Activated CD8-positive, alpha-beta T cell treated with anti-CD3 and anti-CD28 coated beads, Interleukin-2, amount 10 ng/mL, durations not matched to agents 7 days and 5 days (primary cell): Measurements from ENCODE around the gene PTPRU. TPM values are rescaled to one million over a fixed set of nuclear protein-coding genes. Genes with fewer than 3 reads are reported as not detected.

Experiments used
- ATAC-seq: fragments of 150-1000 bp; cut with Tn5 transposase; one replicate; pipeline ENCODE4 v1.10.0; 2021; ENCODE audit warnings: moderate library complexity
- CTCF ChIA-PET: fragments of 350-600 bp; sonication (Branson Sonifier 250); formaldehyde crosslinking; loops from one replicate; lab custom pipeline; 2021; ENCODE audit warnings: antibody characterized with exemption; lab: Charles Lee
- POLR2A ChIA-PET: fragments of 350-600 bp; sonication (Branson Sonifier 250); formaldehyde crosslinking; loops from one replicate; lab custom pipeline; 2021; ENCODE audit warnings: antibody characterized with exemption; lab: Charles Lee
- DNase-seq: peaks from one replicate; pipeline ENCODE4 v3.0.0-alpha.2; 2020
- H3K27ac Mint-ChIP-seq: one replicate; pipeline ENCODE4 v1.8.0; 2021; ENCODE audit warnings: mild to moderate bottlenecking, mixed read lengths
- H3K27me3 Mint-ChIP-seq: one replicate; pipeline ENCODE4 v1.8.0; 2021; ENCODE audit warnings: low read depth, mixed read lengths
- H3K36me3 Mint-ChIP-seq: one replicate; pipeline ENCODE4 v1.8.0; 2021; ENCODE audit warnings: low read depth, mixed read lengths
- H3K4me1 Mint-ChIP-seq: one replicate; pipeline ENCODE4 v1.8.0; 2021; ENCODE audit warnings: low read depth, mixed read lengths
- H3K4me3 Mint-ChIP-seq: one replicate; pipeline ENCODE4 v1.8.0; 2021; ENCODE audit warnings: mild to moderate bottlenecking, mixed read lengths
- H3K9me3 Mint-ChIP-seq: one replicate; pipeline ENCODE4 v1.8.0; 2022; ENCODE audit warnings: mixed read lengths; ENCODE audit not compliant: insufficient read depth
- total RNA-seq, 2 experiments: library from RNA; stranded (reverse); gene quantifications; one replicate each; pipeline ENCODE4 v1.2.3, GENCODE V29; 2021

Gene PTPRU
- total RNA-seq, 2 experiments from 2014 or later = 0.13 TPM; not detected in 1

- H3K36me3 Mint-ChIP-seq = no peaks in the 10 kb centered on the region
- H3K4me3 Mint-ChIP-seq = no peak overlapping the region
- ChIA-PET CTCF (no interaction called here), POLR2A (no interaction called here)
- H3K27me3 Mint-ChIP-seq = no peaks in the 10 kb centered on the region
- no peak overlapping the region for H3K27ac Mint-ChIP-seq
- no peak for ATAC-seq
- no peak for DNase-seq
- H3K4me1 Mint-ChIP-seq = no peaks in the 10 kb centered on the region
- H3K9me3 Mint-ChIP-seq = no peaks in the 10 kb centered on the region
Measured at GRCh38 chr1:29315876-29316275, 79.6 kb downstream of the PTPRU start.

GRCh38 chr1:29317063-29317915 is 81.0 kb downstream of the PTPRU start:
- Mint-ChIP-seq H3K36me3 (no peaks in the 10 kb centered on the region), H3K4me1 (no peaks in the 10 kb centered on the region), H3K4me3 (no peak overlapping the region), H3K27ac (no peak overlapping the region), H3K9me3 (no peaks in the 10 kb centered on the region), H3K27me3 (no peaks in the 10 kb centered on the region)
- POLR2A ChIA-PET = no interaction called here
- CTCF ChIA-PET = no interaction called here
- DNase-seq (no peak), ATAC-seq (no peak)

- no peak for DNase-seq
- no peaks in the 10 kb centered on the region for H3K9me3 Mint-ChIP-seq
- CTCF ChIA-PET = no interaction called here
- no peaks in the 10 kb centered on the region for H3K4me1 Mint-ChIP-seq
- POLR2A ChIA-PET = no interaction called here
- no peak overlapping the region for H3K27ac Mint-ChIP-seq
- no peaks in the 10 kb centered on the region for H3K27me3 Mint-ChIP-seq
- H3K36me3 Mint-ChIP-seq = no peaks in the 10 kb centered on the region
- H3K4me3 Mint-ChIP-seq = no peak overlapping the region
- no peak for ATAC-seq
Measured at GRCh38 chr1:29317916-29318530, 81.7 kb downstream of the PTPRU start.

DNA sequence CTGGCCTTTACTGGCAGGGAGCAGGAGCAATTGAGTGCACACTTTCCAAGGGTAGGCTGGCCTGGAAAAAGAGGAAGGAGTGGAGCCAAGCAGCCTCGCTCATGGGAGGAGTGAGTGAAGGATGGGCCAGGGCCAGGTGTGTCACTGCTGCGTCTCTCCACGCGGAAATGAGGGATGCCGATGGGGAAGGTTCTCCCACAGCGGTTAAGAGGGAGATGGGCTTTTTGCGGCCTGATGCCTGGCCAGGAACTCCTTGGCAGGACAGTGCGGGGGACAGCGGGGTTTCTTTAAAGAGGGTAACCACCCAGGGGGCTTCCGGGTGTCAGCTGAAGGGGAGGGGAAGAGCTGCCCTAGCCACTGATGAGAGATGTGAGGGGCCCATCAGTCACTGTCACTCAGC is 82.4 kb downstream of the PTPRU start:
- Mint-ChIP-seq H3K27ac (no peak overlapping the region), H3K4me1 (no peaks in the 10 kb centered on the region), H3K36me3 (no peaks in the 10 kb centered on the region), H3K9me3 (no peaks in the 10 kb centered on the region), H3K4me3 (no peak overlapping the region), H3K27me3 (no peaks in the 10 kb centered on the region)
- POLR2A ChIA-PET = no interaction called here
- CTCF ChIA-PET = no interaction called here
- no peak for DNase-seq
- ATAC-seq = no peak

DNA sequence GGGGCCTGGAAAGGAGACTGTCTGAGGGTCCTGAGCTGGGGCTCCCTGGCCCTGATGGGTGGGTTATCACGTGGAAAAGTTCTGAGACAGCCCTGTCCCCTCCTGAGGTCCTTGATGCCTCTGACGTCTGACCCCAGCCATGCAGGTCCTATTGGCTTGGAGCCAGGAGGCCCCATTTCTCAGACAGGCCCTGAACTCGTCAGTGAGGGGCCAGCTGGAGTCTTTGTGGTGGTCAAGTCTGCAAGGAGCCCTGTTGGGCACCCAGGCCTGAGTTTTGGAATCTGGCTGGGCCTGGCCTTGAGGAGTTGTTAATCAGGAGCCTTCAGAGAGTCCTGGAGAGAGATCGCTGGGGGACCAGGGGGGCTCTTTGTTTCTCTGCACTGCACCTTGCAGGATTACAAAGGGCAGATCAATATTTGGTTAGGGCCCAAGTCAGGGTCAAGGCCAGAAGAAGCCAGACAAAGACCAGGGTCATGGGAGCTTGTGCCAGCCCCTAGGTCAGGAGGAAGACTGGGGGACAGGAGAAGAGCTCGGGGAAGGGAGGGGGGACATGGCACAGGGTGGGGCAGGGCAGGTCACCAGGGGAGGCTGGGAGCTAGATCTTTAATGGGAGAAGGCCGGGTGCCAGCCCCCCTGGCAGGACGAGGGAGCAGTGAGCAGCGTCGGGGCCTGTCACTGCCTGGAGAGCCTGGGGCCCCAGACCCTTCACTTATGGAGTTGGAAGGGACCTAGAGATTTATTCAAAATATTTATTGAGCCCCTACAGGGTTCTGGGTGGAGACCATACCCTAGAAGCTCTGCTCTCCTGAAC is 83.2 kb downstream of the PTPRU start:
- no peak for DNase-seq
- ChIA-PET CTCF (no interaction called here), POLR2A (no interaction called here)
- Mint-ChIP-seq H3K4me1 (no peaks in the 10 kb centered on the region), H3K9me3 (no peaks in the 10 kb centered on the region), H3K27ac (no peak overlapping the region), H3K4me3 (no peak overlapping the region), H3K27me3 (no peaks in the 10 kb centered on the region), H3K36me3 (no peaks in the 10 kb centered on the region)
- ATAC-seq = no peak

GRCh38 chr1:29320156-29320940 is 84.0 kb downstream of the PTPRU start:
- Mint-ChIP-seq H3K4me3 (no peak overlapping the region), H3K27ac (no peak overlapping the region), H3K27me3 (no peaks in the 10 kb centered on the region), H3K9me3 (no peaks in the 10 kb centered on the region), H3K36me3 (no peaks in the 10 kb centered on the region), H3K4me1 (no peaks in the 10 kb centered on the region)
- DNase-seq (no peak), ATAC-seq (no peak)
- ChIA-PET CTCF (no interaction called here), POLR2A (no interaction called here)

- no peak overlapping the region for H3K27ac Mint-ChIP-seq
- no peaks in the 10 kb centered on the region for H3K27me3 Mint-ChIP-seq
- no peak overlapping the region for H3K4me3 Mint-ChIP-seq
- POLR2A ChIA-PET = no interaction called here
- CTCF ChIA-PET = no interaction called here
- no peaks in the 10 kb centered on the region for H3K36me3 Mint-ChIP-seq
- no peaks in the 10 kb centered on the region for H3K9me3 Mint-ChIP-seq
- ATAC-seq (no peak), DNase-seq (no peak)
- no peaks in the 10 kb centered on the region for H3K4me1 Mint-ChIP-seq
Measured at GRCh38 chr1:29321176-29321575, 84.9 kb downstream of the PTPRU start.

DNA sequence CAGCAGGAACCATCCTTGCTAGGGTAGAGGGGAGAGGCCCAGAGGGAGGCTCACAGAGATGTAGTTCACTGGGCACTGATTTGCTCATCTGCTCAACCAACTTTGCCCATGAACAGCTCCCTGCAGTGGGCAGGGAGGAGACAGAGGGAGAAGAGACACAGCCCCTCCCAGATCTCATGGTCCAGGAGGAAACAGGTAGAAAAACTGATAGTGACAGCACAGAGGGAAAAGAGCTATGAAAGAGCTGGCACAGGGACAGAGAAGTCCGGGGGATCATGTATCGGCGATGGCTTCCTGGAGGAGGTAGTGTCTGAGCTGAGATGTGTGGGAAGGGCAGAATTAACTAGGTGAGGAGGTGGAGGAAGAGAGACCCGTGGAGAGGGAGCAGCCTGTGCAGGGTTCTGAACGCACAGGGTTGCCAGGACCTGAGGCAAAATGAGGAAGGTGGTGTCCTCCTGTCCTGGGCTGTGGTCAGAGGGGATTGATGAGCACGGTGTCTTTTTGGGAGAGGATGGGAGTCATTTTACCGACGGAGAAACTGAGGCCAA is 85.9 kb downstream of the PTPRU start:
- CTCF ChIA-PET = no interaction called here
- H3K4me1 Mint-ChIP-seq = no peaks in the 10 kb centered on the region
- no peaks in the 10 kb centered on the region for H3K9me3 Mint-ChIP-seq
- POLR2A ChIA-PET = no interaction called here
- no peak for ATAC-seq
- H3K27ac Mint-ChIP-seq = no peak overlapping the region
- H3K36me3 Mint-ChIP-seq = no peaks in the 10 kb centered on the region
- no peak for DNase-seq
- no peaks in the 10 kb centered on the region for H3K27me3 Mint-ChIP-seq
- no peak overlapping the region for H3K4me3 Mint-ChIP-seq

DNA sequence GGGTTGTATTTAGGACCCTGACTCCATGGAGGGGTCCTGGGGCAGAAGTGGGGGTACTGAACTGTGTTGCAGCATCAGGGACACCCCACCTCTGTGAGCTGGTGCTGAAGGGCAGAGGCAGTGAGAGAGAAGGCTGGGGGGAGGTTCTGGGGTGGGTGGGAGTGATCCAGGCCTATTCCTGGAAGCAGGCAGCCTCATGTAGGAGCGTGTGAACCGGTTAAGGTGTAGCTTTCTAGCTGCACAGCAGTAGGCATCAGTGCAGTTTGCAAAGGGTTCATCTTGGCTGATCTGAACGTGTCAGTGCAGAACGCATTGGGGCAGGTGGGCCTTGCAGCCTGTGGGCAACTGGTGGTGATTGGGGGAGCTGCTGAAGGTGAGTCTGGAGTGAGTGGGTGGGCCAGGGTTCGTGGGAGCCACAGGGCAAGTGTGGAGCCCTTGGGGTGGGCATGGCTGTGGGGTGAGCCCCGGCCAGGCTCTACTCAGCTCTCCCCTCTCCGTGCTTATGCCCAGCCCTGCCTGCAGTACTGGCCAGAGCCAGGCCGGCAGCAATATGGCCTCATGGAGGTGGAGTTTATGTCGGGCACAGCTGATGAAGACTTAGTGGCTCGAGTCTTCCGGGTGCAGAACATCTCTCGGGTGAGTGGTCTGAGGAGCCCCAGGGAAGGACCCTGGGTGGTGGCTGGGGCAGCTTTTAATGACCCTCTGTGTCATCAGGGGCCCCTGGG is 86.7 kb downstream of the PTPRU start:
- ChIA-PET POLR2A (no interaction called here), CTCF (no interaction called here)
- no peaks in the 10 kb centered on the region for H3K4me1 Mint-ChIP-seq
- no peak for ATAC-seq
- no peaks in the 10 kb centered on the region for H3K9me3 Mint-ChIP-seq
- DNase-seq = no peak
- H3K27ac Mint-ChIP-seq = no peak overlapping the region
- no peaks in the 10 kb centered on the region for H3K27me3 Mint-ChIP-seq
- H3K36me3 Mint-ChIP-seq = no peaks in the 10 kb centered on the region
- H3K4me3 Mint-ChIP-seq = no peak overlapping the region

DNA sequence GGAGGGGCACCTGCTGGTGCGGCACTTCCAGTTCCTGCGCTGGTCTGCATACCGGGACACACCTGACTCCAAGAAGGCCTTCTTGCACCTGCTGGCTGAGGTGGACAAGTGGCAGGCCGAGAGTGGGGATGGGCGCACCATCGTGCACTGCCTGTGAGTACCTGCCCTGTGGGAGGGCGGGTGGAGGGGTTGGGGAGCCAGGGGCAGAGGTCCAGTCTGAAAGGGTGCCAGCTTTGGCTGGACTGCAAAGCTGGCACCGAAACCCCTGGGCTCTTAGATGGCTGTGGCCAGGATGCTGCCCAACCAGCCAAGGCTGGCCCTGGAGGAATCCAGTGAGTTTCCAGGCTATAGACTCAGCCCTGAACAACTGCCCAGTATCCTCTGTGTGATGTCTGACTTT is 87.3 kb downstream of the PTPRU start:
- no peaks in the 10 kb centered on the region for H3K27me3 Mint-ChIP-seq
- POLR2A ChIA-PET = no interaction called here
- no peaks in the 10 kb centered on the region for H3K36me3 Mint-ChIP-seq
- no peaks in the 10 kb centered on the region for H3K9me3 Mint-ChIP-seq
- no peaks in the 10 kb centered on the region for H3K4me1 Mint-ChIP-seq
- CTCF ChIA-PET = no interaction called here
- DNase-seq = no peak
- H3K27ac Mint-ChIP-seq = no peak overlapping the region
- H3K4me3 Mint-ChIP-seq = no peak overlapping the region
- ATAC-seq = no peak

DNA sequence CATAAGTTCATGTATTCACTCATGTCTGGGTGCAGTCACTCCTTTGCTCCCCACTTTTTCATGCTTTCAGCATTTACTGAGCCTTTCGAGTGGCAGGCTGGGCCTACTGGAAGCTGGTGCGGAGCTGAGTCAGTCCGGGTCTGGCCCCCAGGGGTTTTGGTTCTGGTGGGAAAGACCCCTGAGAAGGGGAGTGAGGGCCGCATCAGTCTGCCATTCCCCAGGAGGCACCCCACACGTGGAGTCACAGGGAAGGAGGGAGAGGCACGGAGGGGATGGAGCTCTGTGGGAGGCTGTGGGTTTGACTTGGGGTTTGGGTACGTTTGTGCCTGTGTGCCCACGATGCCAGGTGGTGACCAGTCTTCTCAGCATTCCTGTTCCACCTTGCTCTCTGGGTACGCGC is 87.9 kb downstream of the PTPRU start:
- Mint-ChIP-seq H3K27me3 (no peaks in the 10 kb centered on the region), H3K36me3 (no peaks in the 10 kb centered on the region), H3K9me3 (no peaks in the 10 kb centered on the region), H3K4me3 (no peak overlapping the region), H3K4me1 (no peaks in the 10 kb centered on the region), H3K27ac (no peak overlapping the region)
- DNase-seq = no peak
- CTCF ChIA-PET = no interaction called here
- ATAC-seq = no peak
- POLR2A ChIA-PET = no interaction called here
